Activated T-helper 2 cell treated with anti-CD3 and anti-CD28 coated beads, Interferon-gamma antibody, Interleukin-2, Interleukin-4, amounts not matched to agents 10 μg/mL and 5 μg/mL and 100 μg/mL, durations not matched to agents 14 hours and 24 hours and 36 hours (primary cell): Measurements from ENCODE around the gene HNRNPC. TPM values are rescaled to one million over a fixed set of nuclear protein-coding genes. Genes with fewer than 3 reads are reported as not detected.
"Not testable (repeated sequence)": the region's sequence is repeated elsewhere in the genome, so short reads cannot be mapped to it uniquely, and the experiment has no call there.

Experiments
- DNase-seq: peaks from one replicate; pipeline ENCODE4 v3.0.0; 2021; ENCODE audit warnings: low spot score
- H3K27ac Mint-ChIP-seq: one replicate; pipeline ENCODE4 v1.8.0; 2021; ENCODE audit warnings: mixed read lengths
- H3K27me3 Mint-ChIP-seq: one replicate; pipeline ENCODE4 v1.8.0; 2021; ENCODE audit warnings: low read depth, mixed read lengths
- H3K36me3 Mint-ChIP-seq: one replicate; pipeline ENCODE4 v1.8.0; 2021; ENCODE audit warnings: low read depth, mixed read lengths
- H3K4me1 Mint-ChIP-seq: one replicate; pipeline ENCODE4 v1.8.0; 2021; ENCODE audit warnings: low read depth, mixed read lengths
- H3K4me3 Mint-ChIP-seq: one replicate; pipeline ENCODE4 v1.8.0; 2021; ENCODE audit warnings: low read depth, mild to moderate bottlenecking, moderate library complexity, mixed read lengths
- H3K9me3 Mint-ChIP-seq: one replicate; pipeline ENCODE4 v1.8.0; 2021; ENCODE audit warnings: mixed read lengths
- intact Hi-C: fragments of 100-400 bp; cut with micrococcal nuclease; formaldehyde crosslinking; loops from one replicate; pipeline ENCODE4 v1.15.1; 2023
- total RNA-seq: library from RNA; stranded (reverse); gene quantifications from 2 replicates; pipeline ENCODE4 v1.2.3, GENCODE V29; 2022

HNRNPC gene
- total RNA-seq = 972 and 976 TPM in 2 replicates

GRCh38 chr14:21269252-21270046, at the start of gene HNRNPC:
Gene HNRNPC (minus strand): TSS chr14:21269442. CDS start chr14:21234193, 35,249 bp downstream.
- H3K36me3 Mint-ChIP-seq = peaks cover 50% of the 10 kb centered on the region
- peak within 1 kb of the TSS; percentile 100 for H3K27ac Mint-ChIP-seq
- peaks cover 29% of the 10 kb centered on the region for H3K4me1 Mint-ChIP-seq
- H3K27me3 Mint-ChIP-seq = no peaks in the 10 kb centered on the region
- peak within 1 kb of the TSS; percentile 99 for H3K4me3 Mint-ChIP-seq
- DNase-seq = peak; percentile 100
- H3K9me3 Mint-ChIP-seq = no peaks in the 10 kb centered on the region
- intact Hi-C loops = loop anchor here (1.0 to 10.0 kb wide), 6 partner anchors 39 to 245 kb away; partner anchors contain the start of genes CHD8, METTL3, SUPT16H and TMEM253

GRCh38 chr14:21317398-21317797, 48.2 kb upstream of the HNRNPC start:
- Mint-ChIP-seq H3K36me3 (no peaks in the 10 kb centered on the region), H3K27ac (no peak overlapping the region)
- DNase-seq = no peak

DNA sequence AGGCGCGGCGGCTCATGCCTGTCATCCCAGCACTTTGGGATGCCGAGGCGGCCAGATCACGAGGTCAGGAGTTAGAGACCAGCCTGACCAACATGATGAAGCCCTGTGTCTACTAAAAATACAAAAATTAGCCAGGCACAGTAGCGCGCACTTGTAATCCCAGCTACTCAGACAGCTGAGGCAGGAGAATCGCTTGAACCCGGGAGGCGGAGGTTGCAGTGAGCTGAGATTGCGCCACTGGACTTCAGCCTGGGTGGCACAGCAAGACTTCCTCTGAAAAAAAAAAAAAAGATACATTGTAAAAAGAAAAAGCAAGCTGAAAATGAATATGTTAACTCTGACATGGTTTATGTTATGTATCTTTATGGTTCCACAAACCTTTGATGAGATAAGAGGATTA, 44.3 kb upstream of the HNRNPC start:
- intact Hi-C loops = no loop called here
- Mint-ChIP-seq H3K9me3 (no peaks in the 10 kb centered on the region), H3K4me3 (no peak overlapping the region), H3K27me3 (peaks cover 4% of the 10 kb centered on the region), H3K4me1 (peaks cover 10% of the 10 kb centered on the region), H3K36me3 (no peaks in the 10 kb centered on the region), H3K27ac (no peak overlapping the region)
- no peak for DNase-seq

More at GRCh38 chr14:21317398-21317797, 48.2 kb upstream of the HNRNPC start:
- Mint-ChIP-seq H3K9me3 (no peaks in the 10 kb centered on the region), H3K27me3 (peaks cover 6% of the 10 kb centered on the region), H3K4me1 (peaks cover 5% of the 10 kb centered on the region), H3K4me3 (no peak overlapping the region)
- intact Hi-C loops = no loop called here

- intact Hi-C loops = no loop called here
- H3K27me3 Mint-ChIP-seq = peaks cover 5% of the 10 kb centered on the region
- no peak for DNase-seq
- no peak overlapping the region for H3K4me3 Mint-ChIP-seq
- H3K4me1 Mint-ChIP-seq = peaks cover 17% of the 10 kb centered on the region
- H3K9me3 Mint-ChIP-seq = no peaks in the 10 kb centered on the region
- H3K36me3 Mint-ChIP-seq = no peaks in the 10 kb centered on the region
- H3K27ac Mint-ChIP-seq = no peak overlapping the region
These were observed 42.4 kb upstream of the HNRNPC start for GRCh38 chr14:21311614-21312013.

DNA sequence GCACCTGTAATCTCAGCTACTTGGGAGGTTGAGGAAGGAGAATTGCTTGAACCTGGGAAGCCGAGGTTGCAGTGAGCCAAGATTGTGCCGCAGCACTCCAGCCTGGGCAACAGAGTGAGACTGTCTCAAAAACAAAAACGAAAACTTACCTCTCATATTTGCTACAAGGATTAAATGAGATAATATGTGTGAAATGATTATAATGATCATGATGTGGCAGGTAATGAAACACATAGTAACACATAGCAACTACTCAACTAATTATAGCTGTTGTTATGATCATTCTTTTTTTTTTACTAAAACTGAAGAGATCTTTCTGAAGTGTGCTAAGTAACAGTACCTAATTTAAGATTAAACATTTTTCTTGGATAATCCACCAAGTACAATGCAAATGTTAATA, 40.7 kb upstream of the HNRNPC start:
- intact Hi-C loops = loop anchor here (2.0 kb wide), 1 partner anchor 41 kb away; the partner anchor contains the start of gene HNRNPC
- DNase-seq = no peak
- Mint-ChIP-seq H3K9me3 (no peaks in the 10 kb centered on the region), H3K4me3 (no peak overlapping the region), H3K27ac (no peak overlapping the region), H3K27me3 (peaks cover 6% of the 10 kb centered on the region), H3K4me1 (peaks cover 17% of the 10 kb centered on the region), H3K36me3 (no peaks in the 10 kb centered on the region)

DNA sequence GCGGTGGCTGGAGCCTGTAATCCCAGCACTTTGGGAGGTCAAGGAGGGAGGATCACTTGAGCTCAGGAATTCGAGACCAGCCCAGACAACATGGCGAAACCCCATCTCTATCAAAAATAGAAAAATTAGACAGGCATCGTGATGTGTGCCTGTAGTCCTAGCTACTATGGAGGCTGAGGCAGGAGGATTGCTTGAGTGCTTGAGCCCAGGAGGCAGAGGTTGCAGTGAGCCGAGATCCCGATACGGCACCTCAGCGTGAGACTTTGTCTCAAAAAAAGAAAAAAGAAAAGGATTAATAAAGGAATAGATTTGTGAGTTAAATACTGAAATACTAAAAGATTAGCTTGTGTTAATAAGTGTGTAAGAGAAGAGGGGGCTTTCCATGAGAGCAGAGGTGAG, 40.0 kb upstream of the HNRNPC start:
- intact Hi-C loops = loop anchor here (2.0 kb wide), 1 partner anchor 40 kb away; the partner anchor contains the start of gene HNRNPC
- Mint-ChIP-seq H3K9me3 (no peaks in the 10 kb centered on the region), H3K4me3 (peak overlapping the region; percentile 74), H3K36me3 (no peaks in the 10 kb centered on the region), H3K4me1 (peaks cover 17% of the 10 kb centered on the region), H3K27me3 (peaks cover 6% of the 10 kb centered on the region), H3K27ac (peak overlapping the region; percentile 53)
- no peak for DNase-seq

- Mint-ChIP-seq H3K4me3 (peak overlapping the region; percentile 74), H3K27ac (peak overlapping the region; percentile 53), H3K27me3 (peaks cover 6% of the 10 kb centered on the region), H3K9me3 (no peaks in the 10 kb centered on the region), H3K4me1 (peaks cover 17% of the 10 kb centered on the region), H3K36me3 (no peaks in the 10 kb centered on the region)
- intact Hi-C loops = loop anchor here (2.0 kb wide), 1 partner anchor 40 kb away; the partner anchor contains the start of gene HNRNPC
- peak; percentile 67 for DNase-seq
These were observed 39.4 kb upstream of the HNRNPC start for GRCh38 chr14:21308479-21309237.

GRCh38 chr14:21308132-21308478, 38.9 kb upstream of the HNRNPC start:
- intact Hi-C loops = loop anchor here (2.0 kb wide), 1 partner anchor 39 kb away; the partner anchor contains the start of gene HNRNPC
- DNase-seq = no peak
- Mint-ChIP-seq H3K27me3 (peaks cover 6% of the 10 kb centered on the region), H3K27ac (peak overlapping the region; percentile 53), H3K9me3 (no peaks in the 10 kb centered on the region), H3K4me1 (peaks cover 17% of the 10 kb centered on the region), H3K4me3 (peak overlapping the region; percentile 74), H3K36me3 (no peaks in the 10 kb centered on the region)

- H3K27me3 Mint-ChIP-seq = peaks cover 6% of the 10 kb centered on the region
- DNase-seq = no peak
- intact Hi-C loops = loop anchor here (2.0 kb wide), 1 partner anchor 39 kb away; the partner anchor contains the start of gene HNRNPC
- H3K36me3 Mint-ChIP-seq = no peaks in the 10 kb centered on the region
- no peaks in the 10 kb centered on the region for H3K9me3 Mint-ChIP-seq
- no peak overlapping the region for H3K4me3 Mint-ChIP-seq
- peaks cover 17% of the 10 kb centered on the region for H3K4me1 Mint-ChIP-seq
- no peak overlapping the region for H3K27ac Mint-ChIP-seq
These were observed 38.4 kb upstream of the HNRNPC start for GRCh38 chr14:21307637-21308036.

DNA sequence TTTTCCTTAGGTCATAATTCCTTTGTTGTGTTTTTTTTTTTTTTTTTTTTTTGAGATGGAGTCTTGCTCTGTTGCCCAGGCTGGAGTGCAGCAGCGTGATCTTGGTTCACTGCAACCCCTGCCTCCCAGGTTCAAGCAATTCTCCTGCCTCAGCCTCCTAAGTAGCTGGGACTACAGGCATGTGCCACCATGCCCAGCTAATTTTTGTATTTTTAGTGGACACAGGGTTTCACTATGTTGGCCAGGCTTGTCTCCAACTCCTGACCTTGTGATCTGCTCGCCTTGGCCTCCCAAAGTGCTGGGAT, 33.5 kb upstream of the HNRNPC start:
- peaks cover 18% of the 10 kb centered on the region for H3K27me3 Mint-ChIP-seq
- H3K9me3 Mint-ChIP-seq, H3K27ac Mint-ChIP-seq, H3K4me3 Mint-ChIP-seq, H3K4me1 Mint-ChIP-seq, DNase-seq, intact Hi-C loops, H3K36me3 Mint-ChIP-seq: not testable (repeated sequence)

DNA sequence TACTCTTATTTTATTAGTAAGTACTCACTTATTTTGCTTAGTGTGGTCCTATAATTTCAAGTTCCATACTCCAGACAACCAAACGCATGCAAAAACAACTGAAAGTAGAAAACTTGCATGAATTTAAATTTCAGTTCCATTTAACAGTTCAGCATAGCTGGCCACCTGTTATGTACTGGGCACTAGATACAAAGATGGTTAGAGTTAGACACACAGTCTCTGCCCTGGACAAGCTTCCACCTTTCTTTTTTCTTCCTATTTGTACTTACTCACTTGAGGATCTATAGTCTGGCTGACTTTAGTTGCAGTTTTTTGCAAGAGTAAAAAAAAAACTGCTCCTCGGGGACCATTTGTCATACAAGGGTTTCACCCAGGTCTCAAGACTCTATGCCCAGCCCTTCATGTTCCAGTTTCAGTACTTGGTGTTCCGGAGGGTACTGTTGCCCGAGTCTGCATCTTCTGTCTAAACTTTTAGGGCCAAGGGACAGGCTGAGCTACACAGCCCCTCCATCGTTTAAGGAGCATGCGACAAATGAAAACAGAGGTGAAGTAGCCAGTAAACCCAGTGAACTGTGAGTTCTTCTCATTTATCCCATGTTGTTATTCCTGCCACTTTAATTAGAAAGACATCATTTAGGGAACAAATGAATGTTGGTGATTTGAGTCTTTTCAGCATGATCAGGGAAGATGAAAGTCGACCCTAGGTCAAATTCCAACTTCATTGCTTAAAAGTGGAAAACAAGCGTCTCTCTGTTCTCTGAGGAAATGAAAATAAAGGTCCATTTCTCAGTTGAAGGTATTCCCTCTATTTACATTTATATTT, 33.0 kb upstream of the HNRNPC start:
- Mint-ChIP-seq H3K36me3 (no peaks in the 10 kb centered on the region), H3K4me3 (no peak overlapping the region), H3K27me3 (peaks cover 18% of the 10 kb centered on the region), H3K4me1 (peaks cover 3% of the 10 kb centered on the region), H3K27ac (no peak overlapping the region), H3K9me3 (no peaks in the 10 kb centered on the region)
- intact Hi-C loops = no loop called here
- DNase-seq = no peak

- Mint-ChIP-seq H3K27ac (no peak overlapping the region), H3K4me3 (no peak overlapping the region), H3K36me3 (no peaks in the 10 kb centered on the region)
These were observed 31.6 kb upstream of the HNRNPC start for GRCh38 chr14:21300892-21301291.

More at GRCh38 chr14:21300892-21301291, 31.6 kb upstream of the HNRNPC start:
- no peak for DNase-seq
- peaks cover 3% of the 10 kb centered on the region for H3K4me1 Mint-ChIP-seq
- peaks cover 16% of the 10 kb centered on the region for H3K27me3 Mint-ChIP-seq
- H3K9me3 Mint-ChIP-seq = no peaks in the 10 kb centered on the region
- intact Hi-C loops = no loop called here
